CD4-positive, alpha-beta T cell (primary cell): ENCODE results near the gene MAN2A2. TPM values are rescaled to one million over a fixed set of nuclear protein-coding genes. Genes with fewer than 3 reads are reported as not detected.
A peak's percentile ranks its signal among the peaks of the same experiment; 100 is the strongest.

ENCODE experiments used
- ATAC-seq: fragments of 200-7000 bp; cut with Tn5 transposase; one replicate; pipeline ENCODE4 v1.10.0; 2022; ENCODE audit warnings: mild to moderate bottlenecking; ENCODE audit not compliant: poor library complexity
- CTCF ChIA-PET: fragments of 350-600 bp; sonication (Branson Sonifier 250); formaldehyde crosslinking; loops from one replicate; lab custom pipeline; 2021; ENCODE audit warnings: antibody characterized with exemption, inconsistent platforms; lab: Charles Lee
- POLR2A ChIA-PET: fragments of 350-600 bp; sonication (Branson Sonifier 250); formaldehyde crosslinking; loops from one replicate; lab custom pipeline; 2021; ENCODE audit warnings: antibody characterized with exemption, inconsistent platforms; lab: Charles Lee
- DNase-seq, 14 experiments: peaks; one replicate each; pipeline ENCODE4 v3.0.0-alpha.2; 2013 to 2020; ENCODE audit warnings: mixed read lengths in 2 of 14
- H3K27ac ChIP-seq, 2 donors: one replicate each; pipeline versions ENCODE4 v1.5.1 to v1.7.0; 2013; ENCODE audit warnings: low read length in 2 of 2, low read depth in 1 of 2, mild to moderate bottlenecking in 1 of 2
- H3K27me3 ChIP-seq, 2 experiments: 1 replicate in 1 of 2; 2 replicates in 1 of 2; pipeline versions ENCODE4 v1.6.1 to v1.7.0; 2013; ENCODE audit warnings: low read length in 2 of 2, control low read depth in 1 of 2, mild to moderate bottlenecking in 1 of 2, moderate library complexity in 1 of 2; ENCODE audit not compliant: insufficient read depth in 2 of 2, control insufficient read depth in 1 of 2
- H3K36me3 ChIP-seq: one replicate; pipeline ENCODE4 v1.6.1; 2013; ENCODE audit warnings: low read length, control low read depth; ENCODE audit not compliant: insufficient read depth
- H3K4me1 ChIP-seq: one replicate; pipeline ENCODE4 v1.6.1; 2013; ENCODE audit warnings: low read length, control low read depth; ENCODE audit not compliant: insufficient read depth
- H3K4me3 ChIP-seq: one replicate; pipeline ENCODE4 v1.5.1; 2013; ENCODE audit warnings: mild to moderate bottlenecking, low read length, moderate library complexity
- H3K9me3 ChIP-seq, 2 experiments: 1 replicate in 1 of 2; 2 replicates in 1 of 2; pipeline versions ENCODE4 v1.6.1 to v1.7.0; 2013; ENCODE audit warnings: low read length in 2 of 2, mild to moderate bottlenecking in 2 of 2, control low read depth in 1 of 2, moderate library complexity in 1 of 2; ENCODE audit not compliant: control insufficient read depth in 1 of 2, insufficient read depth in 1 of 2
- H3K27ac Mint-ChIP-seq: one replicate; pipeline ENCODE4 v1.8.0; 2020; ENCODE audit warnings: mixed read lengths
- H3K27me3 Mint-ChIP-seq: one replicate; pipeline ENCODE4 v1.8.0; 2021; ENCODE audit warnings: mixed read lengths
- H3K36me3 Mint-ChIP-seq: one replicate; pipeline ENCODE4 v1.8.0; 2021; ENCODE audit warnings: low read depth, mixed read lengths
- H3K4me1 Mint-ChIP-seq: one replicate; pipeline ENCODE4 v1.8.0; 2021; ENCODE audit warnings: low read depth, mixed read lengths
- H3K4me3 Mint-ChIP-seq: one replicate; pipeline ENCODE4 v1.8.0; 2020; ENCODE audit warnings: mild to moderate bottlenecking, mixed read lengths
- H3K9me3 Mint-ChIP-seq: one replicate; pipeline ENCODE4 v1.8.0; 2020; ENCODE audit warnings: mixed read lengths
- CTCF ChIP-seq: fragments of 200-600 bp; IDR thresholded peaks from one replicate; pipeline ENCODE4 v1.8.0; 2022; ENCODE audit warnings: antibody characterized with exemption, mild to moderate bottlenecking
- intact Hi-C, 2 experiments: fragments of 100-400 bp; cut with DNase I in 1 of 2; cut with micrococcal nuclease in 1 of 2; formaldehyde crosslinking; loops; one replicate each; pipeline versions ENCODE4 v1.15.1 to v1.9.0; 2023 to 2025; cut with DNase I, micrococcal nuclease
- polyA plus RNA-seq, 2 donors: library from polyadenylated mRNA; unstranded; fragments of 120-200 nt; gene quantifications; one replicate each; pipeline ENCODE4 v1.2.1, GENCODE V29; 2013
- total RNA-seq, 174 experiments: library from RNA in 2 of 174; stranded (reverse) in 2 of 174; gene quantifications; one replicate each; pipeline ENCODE4 v1.2.3 and lab custom pipeline; 2021 to 2026

MAN2A2 gene
- 100 to 1,000 TPM; 125 to 128 TPM for total RNA-seq
- polyA plus RNA-seq (2013, experiment 1 of 2): 39.6 TPM
- polyA plus RNA-seq (2013, experiment 2 of 2): 59.9 TPM
- 72.8 to 222 (median 153) reads per million in 172 experiments for total RNA-seq (lab: John Stamatoyannopoulos, UW)

- Histone ChIP-seq H3K4me1 (peaks cover 19% of the 10 kb centered on the region), H3K36me3 (peaks cover 34% of the 10 kb centered on the region), H3K9me3 (no peaks in the 10 kb centered on the region), H3K4me3 (peak within 1 kb of the TSS; percentile 81), H3K27me3 (no peaks in the 10 kb centered on the region), H3K27ac (peak within 1 kb of the TSS; percentile 77 to 83)
- peak within 1 kb of the TSS; percentile 88 for H3K4me3 Mint-ChIP-seq
- peaks cover 34% of the 10 kb centered on the region for H3K4me1 Mint-ChIP-seq
- peaks cover 38% of the 10 kb centered on the region for H3K36me3 Mint-ChIP-seq
- peak; percentile 70 for ATAC-seq
- CTCF ChIA-PET: interaction anchor here (0.6 to 6.2 kb wide), 5 partner anchors 24 to 147 kb away, joined by 3 to 88 read pairs (median 5); partner anchors contain the start of genes HDDC3 and UNC45A
- DNase-seq: peak; percentile 30 to 87 (median 62)
- intact Hi-C loops: loop anchor here (1.0 to 5.0 kb wide), 2 partner anchors 31 to 369 kb away; no protein-coding TSS in a partner anchor
- no peaks in the 10 kb centered on the region for H3K27me3 Mint-ChIP-seq
- H3K9me3 Mint-ChIP-seq: no peaks in the 10 kb centered on the region
- peak within 1 kb of the TSS; percentile 77 for H3K27ac Mint-ChIP-seq
- POLR2A ChIA-PET: interaction anchor here (0.5 to 7.9 kb wide), 15 partner anchors 10 to 637 kb away, joined by 3 to 232 read pairs (median 4); partner anchors contain the start of genes BLM, HDDC3, NGRN and RCCD1
- no peak for TF ChIP-seq CTCF
These were observed at the start of gene MAN2A2 for GRCh38 chr15:90902840-90903732. Gene MAN2A2, plus strand, starts transcription at chr15:90903302. Its CDS starts 906 bp downstream, at chr15:90904208.

- Mint-ChIP-seq H3K27me3 (no peaks in the 10 kb centered on the region), H3K9me3 (no peaks in the 10 kb centered on the region), H3K4me1 (peaks cover 69% of the 10 kb centered on the region), H3K4me3 (no peak overlapping the region), H3K36me3 (no peaks in the 10 kb centered on the region), H3K27ac (peak overlapping the region; percentile 88)
- ATAC-seq (no peak), DNase-seq (no peak)
- H3K27me3 ChIP-seq: no peaks in the 10 kb centered on the region
- POLR2A ChIA-PET: interaction anchor here (0.6 to 1.4 kb wide), 3 partner anchors 16 to 37 kb away, joined by 3 read pairs; no protein-coding TSS in a partner anchor
- H3K36me3 ChIP-seq: no peaks in the 10 kb centered on the region
- TF ChIP-seq CTCF: no peak
- H3K27ac ChIP-seq: no peak overlapping the region
- H3K4me3 ChIP-seq: no peak overlapping the region
- CTCF ChIA-PET: no interaction called here
- intact Hi-C loops: loop anchor here in 1 of 2 experiments (10.0 kb wide), 1 partner anchor 50 kb away; no protein-coding TSS in a partner anchor
- H3K9me3 ChIP-seq: no peaks in the 10 kb centered on the region
- peaks cover 86% of the 10 kb centered on the region for H3K4me1 ChIP-seq
These were observed 48.0 kb upstream of the MAN2A2 start for GRCh38 chr15:90855139-90855538.

GRCh38 chr15:90857337-90857736 is 45.8 kb upstream of the MAN2A2 start:
- H3K36me3 Mint-ChIP-seq: no peaks in the 10 kb centered on the region
- H3K27me3 ChIP-seq: no peaks in the 10 kb centered on the region
- peaks cover 66% of the 10 kb centered on the region for H3K4me1 ChIP-seq
- ATAC-seq: no peak
- no peak overlapping the region for H3K4me3 Mint-ChIP-seq
- intact Hi-C loops: loop anchor here in 1 of 2 experiments (2.0 to 10.0 kb wide), 2 partner anchors 13 to 53 kb away; no protein-coding TSS in a partner anchor
- H3K27me3 Mint-ChIP-seq: no peaks in the 10 kb centered on the region
- DNase-seq: no peak
- H3K27ac ChIP-seq: peak overlapping the region in 1 of 2 donors; percentile 67
- H3K9me3 Mint-ChIP-seq: no peaks in the 10 kb centered on the region
- H3K4me3 ChIP-seq: no peak overlapping the region
- H3K4me1 Mint-ChIP-seq: peaks cover 51% of the 10 kb centered on the region
- H3K27ac Mint-ChIP-seq: peak overlapping the region; percentile 88
- TF ChIP-seq CTCF: no peak
- POLR2A ChIA-PET: no interaction called here
- no peaks in the 10 kb centered on the region for H3K9me3 ChIP-seq
- CTCF ChIA-PET: no interaction called here
- H3K36me3 ChIP-seq: no peaks in the 10 kb centered on the region
